ENCODE measurements around the gene EGFR.

The EGFR gene

GRCh38 chr7:55005241-55005851 lies 13.5 kb upstream of the EGFR start:
- TF ChIP-seq, protein P1, sequence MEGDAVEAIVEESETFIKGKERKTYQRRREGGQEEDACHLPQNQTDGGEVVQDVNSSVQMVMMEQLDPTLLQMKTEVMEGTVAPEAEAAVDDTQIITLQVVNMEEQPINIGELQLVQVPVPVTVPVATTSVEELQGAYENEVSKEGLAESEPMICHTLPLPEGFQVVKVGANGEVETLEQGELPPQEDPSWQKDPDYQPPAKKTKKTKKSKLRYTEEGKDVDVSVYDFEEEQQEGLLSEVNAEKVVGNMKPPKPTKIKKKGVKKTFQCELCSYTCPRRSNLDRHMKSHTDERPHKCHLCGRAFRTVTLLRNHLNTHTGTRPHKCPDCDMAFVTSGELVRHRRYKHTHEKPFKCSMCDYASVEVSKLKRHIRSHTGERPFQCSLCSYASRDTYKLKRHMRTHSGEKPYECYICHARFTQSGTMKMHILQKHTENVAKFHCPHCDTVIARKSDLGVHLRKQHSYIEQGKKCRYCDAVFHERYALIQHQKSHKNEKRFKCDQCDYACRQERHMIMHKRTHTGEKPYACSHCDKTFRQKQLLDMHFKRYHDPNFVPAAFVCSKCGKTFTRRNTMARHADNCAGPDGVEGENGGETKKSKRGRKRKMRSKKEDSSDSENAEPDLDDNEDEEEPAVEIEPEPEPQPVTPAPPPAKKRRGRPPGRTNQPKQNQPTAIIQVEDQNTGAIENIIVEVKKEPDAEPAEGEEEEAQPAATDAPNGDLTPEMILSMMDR (IDR thresholded peaks at IDR 0.05; ENCODE audit: insufficient read depth, low read length, missing control alignments) = no peak
- POLR2A ChIA-PET = no interaction called here
- no peak overlapping the region for H3K4me3 ChIP-seq (ENCODE audit: low read depth, low read length)
- CTCF ChIA-PET = interaction anchor here (1.0 to 1.8 kb wide), 4 partner anchors 8 to 250 kb away, joined by 3 to 6 read pairs (median 4); partner anchors contain the start of gene EGFR
- DNase-seq (ENCODE audit: low read depth, low spot score) = no peak

DNA sequence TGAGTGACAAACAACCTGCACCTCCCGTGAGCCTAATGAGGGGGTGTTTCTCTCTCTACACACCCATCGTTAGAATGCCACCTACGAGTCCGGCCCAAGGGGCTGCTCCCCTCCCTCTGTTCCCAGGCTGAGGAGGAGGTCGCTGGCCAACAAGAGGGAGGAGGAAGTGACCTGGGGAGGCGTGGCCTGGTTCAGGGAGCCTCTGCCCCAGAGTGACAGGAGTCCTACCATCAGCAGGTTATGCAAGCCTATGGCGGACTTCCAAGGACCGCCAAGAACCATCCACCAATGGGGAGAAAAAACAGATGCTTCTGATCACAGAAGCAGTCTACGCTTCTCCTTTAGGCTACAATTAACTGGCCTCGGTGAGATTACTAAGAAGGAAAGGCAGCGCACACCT lies 12.3 kb upstream of the EGFR start:
- no peak for DNase-seq (ENCODE audit: low read depth, low spot score)
- no peak overlapping the region for H3K4me3 ChIP-seq (ENCODE audit: low read depth, low read length)
- POLR2A ChIA-PET = no interaction called here
- CTCF ChIA-PET = interaction anchor here (1.1 to 1.2 kb wide), 2 partner anchors 9 to 13 kb away, joined by 3 to 4 read pairs; no protein-coding TSS in a partner anchor
- TF ChIP-seq, protein P1 (IDR thresholded peaks at IDR 0.05; ENCODE audit: insufficient read depth, low read length, missing control alignments) = no peak

GRCh38 chr7:55013851-55014250 lies 5.0 kb upstream of the EGFR start:
- ChIA-PET CTCF (no interaction called here), POLR2A (no interaction called here)
- DNase-seq (ENCODE audit: low read depth, low spot score) = no peak
- TF ChIP-seq, protein P1 (IDR thresholded peaks at IDR 0.05; ENCODE audit: insufficient read depth, low read length, missing control alignments) = no peak
- H3K4me3 ChIP-seq (ENCODE audit: low read depth, low read length) = no peak overlapping the region

DNA sequence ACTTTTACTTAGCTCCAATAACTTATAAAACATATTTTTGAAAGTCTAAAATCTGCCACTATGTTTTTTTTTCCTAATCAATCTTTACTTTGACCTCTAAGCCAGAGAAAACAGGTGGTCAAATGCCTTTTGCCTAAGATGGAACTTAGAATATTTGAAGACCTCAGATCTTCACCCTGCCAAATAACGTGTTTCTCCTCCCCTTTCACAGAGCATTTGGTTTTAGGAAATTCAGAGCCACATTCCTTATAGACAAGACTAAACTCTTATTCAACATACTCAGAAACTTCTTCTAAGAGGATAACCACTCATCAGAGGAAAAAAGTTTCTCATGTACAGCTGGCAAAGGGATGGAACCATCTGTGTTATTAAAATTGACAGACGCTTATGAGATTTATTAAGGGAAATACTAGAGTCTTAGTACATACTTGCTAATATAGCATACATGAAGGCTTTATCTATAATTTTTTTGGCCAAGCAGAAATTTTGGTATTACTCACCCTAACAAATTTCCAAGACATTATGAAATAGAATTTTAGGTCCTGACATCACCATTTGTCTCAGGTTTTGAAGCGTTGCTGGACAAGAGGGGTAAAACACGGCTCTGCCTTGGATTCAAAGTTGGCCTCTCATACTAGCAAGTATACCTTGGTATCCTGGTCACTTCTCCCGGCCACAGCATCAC lies 2.6 kb upstream of the EGFR start:
- DNase-seq (ENCODE audit: low read depth, low spot score) = no peak
- no peak overlapping the region for H3K4me3 ChIP-seq (ENCODE audit: low read depth, low read length)
- POLR2A ChIA-PET = no interaction called here
- CTCF ChIA-PET = interaction anchor here (1.0 to 2.5 kb wide), 5 partner anchors 9 to 242 kb away, joined by 3 to 16 read pairs (median 6); no protein-coding TSS in a partner anchor
- TF ChIP-seq, protein P1 (IDR thresholded peaks at IDR 0.05; ENCODE audit: insufficient read depth, low read length, missing control alignments) = no peak

GRCh38 chr7:55016746-55017090 lies 2.1 kb upstream of the EGFR start:
- TF ChIP-seq, protein P1 (IDR thresholded peaks at IDR 0.05; ENCODE audit: insufficient read depth, low read length, missing control alignments) = no peak
- ChIA-PET CTCF (interaction anchor here (0.9 to 2.5 kb wide), 5 partner anchors 9 to 243 kb away, joined by 3 to 16 read pairs (median 6); no protein-coding TSS in a partner anchor), POLR2A (no interaction called here)
- no peak overlapping the region for H3K4me3 ChIP-seq (ENCODE audit: low read depth, low read length)
- no peak for DNase-seq (ENCODE audit: low read depth, low spot score)

- ChIA-PET POLR2A (interaction anchor here (0.9 to 1.6 kb wide), 2 partner anchors 32 to 69 kb away, joined by 3 to 4 read pairs; no protein-coding TSS in a partner anchor), CTCF (interaction anchor here (0.9 to 9.0 kb wide), 5 partner anchors 33 to 243 kb away, joined by 3 to 68 read pairs (median 16); no protein-coding TSS in a partner anchor)
- no peak for DNase-seq (ENCODE audit: low read depth, low spot score)
- peak overlapping the region; percentile 75 for H3K4me3 ChIP-seq (ENCODE audit: low read depth, low read length)
- TF ChIP-seq, protein P1 (IDR thresholded peaks at IDR 0.05; ENCODE audit: insufficient read depth, low read length, missing control alignments) = no peak
Observed at GRCh38 chr7:55017841-55018240, 976 bp upstream of the EGFR start.
